ENCODE results near the gene PNMA6E.

Gene PNMA6E

DNA sequence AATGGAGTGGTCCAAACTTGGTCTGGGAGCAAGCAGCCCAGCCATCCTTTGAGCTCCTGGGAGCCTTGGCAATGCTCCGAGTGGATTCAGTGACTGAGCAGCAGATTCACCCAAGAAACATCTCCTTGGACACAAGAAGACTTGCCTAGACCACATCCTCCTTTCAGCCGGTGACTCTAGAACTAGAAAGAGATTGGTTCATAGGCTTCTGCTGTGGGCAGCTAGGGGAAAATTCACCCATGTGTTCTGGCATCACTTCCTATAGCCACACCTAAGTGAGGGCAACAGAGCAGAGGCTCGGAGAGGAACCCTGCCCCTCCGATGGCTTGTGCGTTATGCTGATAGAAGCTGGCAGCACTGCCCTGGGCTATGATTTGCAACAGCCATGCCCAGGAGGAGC lies 51.2 kb downstream of the PNMA6E start:
- Mint-ChIP-seq H3K36me3 (ENCODE audit: low read depth) (peaks cover 60% of the 10 kb centered on the region), H3K9me3 (peaks cover 18% of the 10 kb centered on the region), H3K4me1 (no peaks in the 10 kb centered on the region), H3K27ac (no peak overlapping the region), H3K4me3 (no peak overlapping the region), H3K27me3 (ENCODE audit: low read depth) (no peaks in the 10 kb centered on the region)
- TF ChIP-seq, protein P1, sequence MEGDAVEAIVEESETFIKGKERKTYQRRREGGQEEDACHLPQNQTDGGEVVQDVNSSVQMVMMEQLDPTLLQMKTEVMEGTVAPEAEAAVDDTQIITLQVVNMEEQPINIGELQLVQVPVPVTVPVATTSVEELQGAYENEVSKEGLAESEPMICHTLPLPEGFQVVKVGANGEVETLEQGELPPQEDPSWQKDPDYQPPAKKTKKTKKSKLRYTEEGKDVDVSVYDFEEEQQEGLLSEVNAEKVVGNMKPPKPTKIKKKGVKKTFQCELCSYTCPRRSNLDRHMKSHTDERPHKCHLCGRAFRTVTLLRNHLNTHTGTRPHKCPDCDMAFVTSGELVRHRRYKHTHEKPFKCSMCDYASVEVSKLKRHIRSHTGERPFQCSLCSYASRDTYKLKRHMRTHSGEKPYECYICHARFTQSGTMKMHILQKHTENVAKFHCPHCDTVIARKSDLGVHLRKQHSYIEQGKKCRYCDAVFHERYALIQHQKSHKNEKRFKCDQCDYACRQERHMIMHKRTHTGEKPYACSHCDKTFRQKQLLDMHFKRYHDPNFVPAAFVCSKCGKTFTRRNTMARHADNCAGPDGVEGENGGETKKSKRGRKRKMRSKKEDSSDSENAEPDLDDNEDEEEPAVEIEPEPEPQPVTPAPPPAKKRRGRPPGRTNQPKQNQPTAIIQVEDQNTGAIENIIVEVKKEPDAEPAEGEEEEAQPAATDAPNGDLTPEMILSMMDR (IDR thresholded peaks at IDR 0.05; ENCODE audit: unreplicated experiment in 3 of 3) = no peak

DNA sequence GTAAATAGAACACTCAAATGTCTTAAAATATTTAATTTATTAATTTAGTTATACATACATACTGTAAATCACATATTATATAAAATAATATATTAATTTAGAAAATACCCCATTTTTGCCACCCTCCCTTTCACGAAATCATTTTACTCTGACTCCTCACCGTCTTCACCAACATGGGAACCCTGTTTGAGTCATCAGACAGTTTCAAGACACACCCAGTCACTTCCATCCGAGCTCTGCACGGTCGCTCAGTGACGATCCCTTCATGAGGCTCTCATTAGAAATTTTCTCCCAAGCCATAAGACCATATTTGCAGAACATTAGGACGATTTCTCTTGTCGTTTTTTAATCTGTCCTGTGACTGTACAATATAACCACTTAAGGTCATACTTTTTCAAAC lies 52.7 kb downstream of the PNMA6E start:
- no peak overlapping the region for H3K27ac Mint-ChIP-seq
- TF ChIP-seq, protein P1 (IDR thresholded peaks at IDR 0.05; ENCODE audit: unreplicated experiment in 3 of 3) = no peak
- H3K36me3 Mint-ChIP-seq (ENCODE audit: low read depth) = peaks cover 75% of the 10 kb centered on the region
- H3K4me1 Mint-ChIP-seq = no peaks in the 10 kb centered on the region
- no peak overlapping the region for H3K4me3 Mint-ChIP-seq
- H3K27me3 Mint-ChIP-seq (ENCODE audit: low read depth) = no peaks in the 10 kb centered on the region
- H3K9me3 Mint-ChIP-seq = peaks cover 9% of the 10 kb centered on the region

DNA sequence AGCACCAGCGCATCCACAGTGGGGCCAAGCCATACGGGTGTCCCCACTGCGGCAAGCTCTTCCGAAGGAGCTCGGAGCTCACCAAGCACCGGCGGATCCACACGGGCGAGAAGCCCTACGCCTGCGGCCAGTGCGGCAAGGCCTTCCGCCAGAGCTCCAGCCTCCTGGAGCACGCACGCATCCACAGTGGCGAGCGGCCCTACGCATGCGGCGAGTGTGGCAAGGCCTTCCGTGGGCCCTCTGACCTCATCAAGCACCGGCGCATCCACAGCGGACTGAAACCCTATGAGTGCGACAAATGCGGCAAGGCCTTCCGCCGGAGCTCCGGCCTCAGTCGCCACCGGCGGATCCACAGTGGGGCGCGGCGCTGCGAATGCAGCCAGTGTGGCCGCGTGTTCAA lies 53.6 kb downstream of the PNMA6E start:
- TF ChIP-seq, protein P1 (IDR thresholded peaks at IDR 0.05; ENCODE audit: unreplicated experiment in 3 of 3) = no peak
- peaks cover 14% of the 10 kb centered on the region for H3K9me3 Mint-ChIP-seq
- no peaks in the 10 kb centered on the region for H3K27me3 Mint-ChIP-seq (ENCODE audit: low read depth)
- peaks cover 5% of the 10 kb centered on the region for H3K4me1 Mint-ChIP-seq
- H3K36me3 Mint-ChIP-seq (ENCODE audit: low read depth) = peaks cover 79% of the 10 kb centered on the region
- no peak overlapping the region for H3K4me3 Mint-ChIP-seq
- H3K27ac Mint-ChIP-seq = no peak overlapping the region
